Effector memory CD4-positive, alpha-beta T cell (primary cell): ENCODE measurements around the gene KCNK15.

Experiments
- DNase-seq, 3 donors: peaks; one replicate each; pipeline ENCODE4 v3.0.0-alpha.2; 2020
- H3K27ac ChIP-seq: 2 replicates; pipeline ENCODE4 v1.7.0; 2013; ENCODE audit warnings: mild to moderate bottlenecking, low read length, moderate library complexity; ENCODE audit not compliant: insufficient read depth, poor library complexity, severe bottlenecking
- H3K27me3 ChIP-seq: replicated peaks from 2 replicates; pipeline ENCODE4 v1.7.0; 2013; ENCODE audit warnings: mild to moderate bottlenecking, low read length; ENCODE audit not compliant: insufficient read depth, control insufficient read depth, poor library complexity, severe bottlenecking
- H3K36me3 ChIP-seq: 2 replicates; pipeline ENCODE4 v1.7.0; 2013; ENCODE audit warnings: mild to moderate bottlenecking, low read length, moderate library complexity; ENCODE audit not compliant: control insufficient read depth, insufficient read depth
- H3K4me1 ChIP-seq: 2 replicates; pipeline ENCODE4 v1.7.0; 2013; ENCODE audit warnings: low read length, mild to moderate bottlenecking; ENCODE audit not compliant: control insufficient read depth, insufficient read depth, poor library complexity, severe bottlenecking
- H3K4me3 ChIP-seq: 2 replicates; pipeline ENCODE4 v1.7.0; 2013; ENCODE audit warnings: low read length, low read depth, mild to moderate bottlenecking; ENCODE audit not compliant: insufficient read depth, poor library complexity, severe bottlenecking
- H3K9me3 ChIP-seq: 2 replicates; pipeline ENCODE4 v1.7.0; 2013; ENCODE audit warnings: mild to moderate bottlenecking, low read length, moderate library complexity; ENCODE audit not compliant: control insufficient read depth

KCNK15 gene

DNA sequence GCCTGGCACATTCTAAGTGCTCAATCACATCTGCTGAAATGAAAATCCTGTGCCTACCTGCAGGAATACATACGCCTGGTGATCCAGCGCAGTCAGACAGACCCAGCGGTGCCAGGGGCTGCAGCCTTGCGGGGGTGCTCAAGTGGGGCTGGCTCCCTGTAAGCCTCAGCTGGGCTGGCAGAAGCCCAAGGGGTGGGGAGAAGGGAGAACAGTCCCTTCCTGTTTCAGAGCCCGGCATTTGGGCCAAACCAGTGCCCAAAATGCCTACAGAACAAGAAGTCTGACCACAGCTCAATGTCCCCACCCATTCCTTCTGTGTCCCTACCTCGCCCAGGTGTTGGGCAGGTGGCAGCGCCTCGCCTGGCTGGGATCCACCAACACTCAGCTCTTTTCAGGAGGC lies 22.6 kb downstream of the KCNK15 start:
- Histone ChIP-seq H3K27ac (no peak overlapping the region), H3K36me3 (no peaks in the 10 kb centered on the region), H3K4me3 (no peak overlapping the region), H3K27me3 (peaks cover 5% of the 10 kb centered on the region), H3K9me3 (no peaks in the 10 kb centered on the region), H3K4me1 (no peaks in the 10 kb centered on the region)
- DNase-seq, result no peak

GRCh38 chr20:44768854-44769480 lies 23.3 kb downstream of the KCNK15 start:
- Histone ChIP-seq H3K27me3 (peaks cover 5% of the 10 kb centered on the region), H3K4me1 (no peaks in the 10 kb centered on the region)

DNA sequence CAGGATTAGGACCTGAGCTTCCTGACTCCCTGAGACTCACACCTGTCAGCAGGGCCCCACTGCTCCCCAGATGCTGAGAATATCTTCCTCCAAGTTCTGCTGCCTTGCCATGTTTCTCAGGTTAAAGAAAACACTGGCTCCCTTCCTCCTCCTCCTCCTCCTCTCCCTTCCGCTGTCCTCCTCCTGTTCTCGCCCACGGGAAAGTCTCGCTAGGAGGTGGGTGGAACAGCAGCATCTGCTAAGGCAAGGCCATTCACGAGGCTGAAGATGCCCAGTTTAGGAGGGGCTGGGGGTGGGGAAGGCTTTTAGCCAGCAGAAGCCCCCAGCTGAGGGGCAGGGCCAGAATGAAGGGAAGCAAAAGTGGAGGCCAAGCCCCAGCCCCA lies 23.8 kb downstream of the KCNK15 start:
- Histone ChIP-seq H3K27ac (no peak overlapping the region), H3K4me1 (no peaks in the 10 kb centered on the region), H3K9me3 (no peaks in the 10 kb centered on the region), H3K27me3 (peaks cover 5% of the 10 kb centered on the region), H3K4me3 (no peak overlapping the region), H3K36me3 (no peaks in the 10 kb centered on the region)
- no peak for DNase-seq

More at GRCh38 chr20:44768854-44769480, 23.3 kb downstream of the KCNK15 start:
- DNase-seq, result no peak
- H3K4me3 ChIP-seq, result no peak overlapping the region
- no peaks in the 10 kb centered on the region for H3K9me3 ChIP-seq
- no peaks in the 10 kb centered on the region for H3K36me3 ChIP-seq
- no peak overlapping the region for H3K27ac ChIP-seq

GRCh38 chr20:44770484-44771171 lies 25.0 kb downstream of the KCNK15 start:
- DNase-seq, result no peak
- no peaks in the 10 kb centered on the region for H3K4me1 ChIP-seq
- H3K4me3 ChIP-seq, result no peak overlapping the region
- H3K9me3 ChIP-seq, result no peaks in the 10 kb centered on the region
- peaks cover 5% of the 10 kb centered on the region for H3K27me3 ChIP-seq
- H3K36me3 ChIP-seq, result no peaks in the 10 kb centered on the region
- H3K27ac ChIP-seq, result no peak overlapping the region

- Histone ChIP-seq H3K36me3 (no peaks in the 10 kb centered on the region), H3K27me3 (peaks cover 5% of the 10 kb centered on the region), H3K4me3 (no peak overlapping the region), H3K9me3 (no peaks in the 10 kb centered on the region), H3K27ac (no peak overlapping the region), H3K4me1 (no peaks in the 10 kb centered on the region)
- DNase-seq, result no peak
Measured at GRCh38 chr20:44771172-44771535, 25.5 kb downstream of the KCNK15 start.

DNA sequence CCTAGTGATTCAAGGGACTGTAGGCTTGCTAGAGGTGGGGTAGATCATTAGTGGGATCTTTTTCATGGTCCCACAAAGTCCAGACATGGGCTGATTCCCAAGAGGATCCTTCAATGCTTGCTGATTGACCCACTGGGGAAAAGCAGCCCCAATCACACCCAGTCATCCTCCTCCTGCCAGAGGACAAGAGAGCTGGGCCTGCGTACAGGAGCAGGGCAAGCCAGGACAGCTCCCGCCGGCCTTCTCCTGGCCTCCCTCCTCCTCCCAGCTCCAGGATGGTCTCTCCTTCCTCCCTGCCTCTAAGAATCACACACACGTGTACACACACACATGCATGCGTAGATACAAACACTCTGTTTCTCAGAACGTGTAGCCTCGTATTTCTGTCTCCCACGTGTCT lies 27.0 kb downstream of the KCNK15 start:
- DNase-seq, result no peak
- no peaks in the 10 kb centered on the region for H3K9me3 ChIP-seq
- H3K4me1 ChIP-seq, result no peaks in the 10 kb centered on the region
- peaks cover 5% of the 10 kb centered on the region for H3K27me3 ChIP-seq
- no peaks in the 10 kb centered on the region for H3K36me3 ChIP-seq
- H3K4me3 ChIP-seq, result no peak overlapping the region
- H3K27ac ChIP-seq, result no peak overlapping the region

DNA sequence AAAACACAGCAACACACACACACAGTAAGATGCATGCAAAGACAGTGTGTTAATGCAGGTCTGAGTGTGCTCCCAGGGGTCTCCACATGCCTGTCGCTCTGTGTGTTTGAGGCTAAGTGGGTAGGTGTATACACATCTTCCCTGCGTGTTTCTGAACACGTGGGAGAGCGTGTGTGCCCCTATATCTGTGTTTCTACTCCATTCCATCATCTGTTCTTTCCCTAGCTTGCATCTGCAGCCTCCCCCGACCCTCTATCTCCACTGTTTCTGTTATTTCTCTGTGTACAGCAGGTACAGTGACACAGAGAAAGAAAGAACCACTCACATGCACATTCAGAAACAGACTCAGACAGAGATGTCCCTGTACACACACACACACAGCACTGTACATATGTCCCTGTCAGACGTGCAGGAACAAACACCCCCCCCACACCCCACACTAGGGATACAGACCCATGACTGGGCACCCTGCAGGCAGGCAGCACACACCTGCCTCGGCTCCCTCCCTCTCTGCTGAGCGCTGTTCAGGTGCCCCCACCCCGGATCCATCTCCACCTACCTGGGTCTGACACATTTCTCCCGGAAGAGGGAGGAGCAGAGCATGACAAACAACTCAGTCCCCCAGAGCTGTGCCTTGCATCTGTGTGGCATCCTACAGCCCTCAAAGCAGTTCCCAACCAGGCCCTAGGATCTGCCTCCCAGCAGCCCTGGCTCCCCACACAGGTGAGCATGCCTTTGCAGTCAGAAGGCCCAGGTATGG lies 27.6 kb downstream of the KCNK15 start:
- peaks cover 5% of the 10 kb centered on the region for H3K27me3 ChIP-seq
- no peak overlapping the region for H3K4me3 ChIP-seq
- no peaks in the 10 kb centered on the region for H3K9me3 ChIP-seq
- DNase-seq, result no peak
- no peak overlapping the region for H3K27ac ChIP-seq
- no peaks in the 10 kb centered on the region for H3K36me3 ChIP-seq
- no peaks in the 10 kb centered on the region for H3K4me1 ChIP-seq

DNA sequence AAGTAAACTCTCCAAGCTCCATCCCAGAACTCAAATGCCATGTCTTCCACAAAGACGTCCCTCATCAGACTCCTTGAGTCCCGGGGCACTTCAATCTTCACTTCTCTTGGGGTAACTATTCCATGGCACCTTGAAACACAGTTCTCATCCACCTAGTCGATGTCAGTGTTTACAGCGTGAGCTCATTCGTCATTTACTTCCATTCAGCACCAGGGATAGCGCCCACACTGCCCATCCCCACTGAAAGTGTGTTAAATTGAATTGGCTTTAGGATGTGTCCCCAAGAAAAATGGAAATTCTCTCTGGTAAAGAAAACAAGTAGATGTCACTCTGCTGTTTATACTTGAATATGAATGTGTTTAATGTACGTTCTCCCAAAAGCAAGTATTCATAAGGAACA lies 31.3 kb downstream of the KCNK15 start:
- Histone ChIP-seq H3K4me1 (no peaks in the 10 kb centered on the region), H3K36me3 (no peaks in the 10 kb centered on the region), H3K27me3 (peaks cover 3% of the 10 kb centered on the region), H3K9me3 (no peaks in the 10 kb centered on the region), H3K4me3 (no peak overlapping the region), H3K27ac (no peak overlapping the region)
- no peak for DNase-seq

DNA sequence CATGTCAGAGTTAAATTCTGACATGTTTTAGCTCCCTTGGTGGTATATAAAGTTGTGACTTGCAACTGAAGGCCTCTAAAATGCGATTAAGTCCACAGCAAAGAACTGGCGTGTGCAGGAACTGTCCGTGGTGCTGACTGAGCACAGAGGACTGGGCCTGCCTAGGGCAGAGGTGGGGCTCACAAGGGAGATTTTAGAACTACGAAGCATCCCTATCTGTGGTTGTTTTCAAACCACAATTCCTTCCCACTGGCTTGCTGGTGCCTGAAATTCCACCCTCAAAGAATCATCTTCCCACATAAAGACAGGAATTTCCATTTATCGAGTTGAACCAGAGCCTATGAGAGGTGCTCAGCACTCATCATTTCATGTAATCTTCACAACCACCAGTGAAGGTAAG lies 34.6 kb downstream of the KCNK15 start:
- Histone ChIP-seq H3K27ac (no peak overlapping the region), H3K4me3 (no peak overlapping the region), H3K36me3 (no peaks in the 10 kb centered on the region), H3K4me1 (no peaks in the 10 kb centered on the region), H3K9me3 (no peaks in the 10 kb centered on the region), H3K27me3 (no peaks in the 10 kb centered on the region)
- DNase-seq, result no peak

GRCh38 chr20:44781118-44781517 lies 35.5 kb downstream of the KCNK15 start:
- H3K4me3 ChIP-seq, result no peak overlapping the region
- no peaks in the 10 kb centered on the region for H3K36me3 ChIP-seq
- no peak for DNase-seq
- no peaks in the 10 kb centered on the region for H3K27me3 ChIP-seq
- no peak overlapping the region for H3K27ac ChIP-seq
- no peaks in the 10 kb centered on the region for H3K4me1 ChIP-seq
- no peaks in the 10 kb centered on the region for H3K9me3 ChIP-seq
